ENCODE measurements around the gene DYTN. TPM values are rescaled to one million over a fixed set of nuclear protein-coding genes. Genes with fewer than 3 reads are reported as not detected.

The DYTN gene, protein sequence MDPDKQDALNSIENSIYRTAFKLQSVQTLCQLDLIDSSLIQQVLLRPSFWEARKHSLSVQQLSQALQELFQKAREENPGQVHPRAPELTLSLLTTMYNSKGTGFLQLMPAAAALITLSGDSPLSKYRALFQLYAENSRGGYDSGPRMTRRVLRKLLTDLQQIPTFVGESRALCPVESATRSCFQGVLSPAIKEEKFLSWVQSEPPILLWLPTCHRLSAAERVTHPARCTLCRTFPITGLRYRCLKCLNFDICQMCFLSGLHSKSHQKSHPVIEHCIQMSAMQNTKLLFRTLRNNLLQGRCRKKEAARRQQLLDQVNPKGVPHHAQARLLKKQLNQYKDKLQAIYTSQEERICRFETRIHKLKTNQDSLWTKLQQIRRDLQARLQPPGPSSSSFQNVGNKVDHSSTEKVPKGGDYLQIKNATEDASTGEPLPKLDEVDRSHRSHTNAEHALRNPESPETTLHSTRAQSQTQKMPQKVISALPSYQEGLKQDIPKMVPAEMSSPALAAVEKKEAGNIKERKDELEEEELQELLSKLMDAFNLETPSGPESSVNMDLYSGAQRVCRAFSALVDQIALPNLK
- total RNA-seq = not detected

DNA sequence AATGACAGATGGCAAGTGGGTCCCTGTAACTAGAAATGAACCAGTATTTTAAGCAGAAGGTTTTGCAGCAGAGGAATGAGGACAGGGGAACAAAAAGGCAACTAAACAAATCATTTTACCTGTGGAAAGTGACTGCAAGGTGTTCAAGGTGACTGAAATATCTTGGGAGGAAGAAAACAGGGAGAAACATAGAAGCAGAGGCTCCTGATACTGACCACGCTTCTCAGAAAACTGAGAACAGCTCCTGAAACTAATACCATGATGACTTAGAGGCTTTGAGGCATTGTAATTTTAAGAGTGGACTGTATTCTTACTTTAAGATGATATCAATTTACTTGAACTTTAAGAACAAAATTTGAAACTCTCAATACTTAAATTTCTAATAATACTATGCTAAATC is at the start of gene DYTN:
Gene DYTN, minus strand, starts transcription at position 101 of the 400 bp plus-strand sequence. CDS start 117 bp downstream, outside the sequence.
- Histone ChIP-seq H3K27ac (ENCODE audit: low read depth, low read length) (no peak within 1 kb of the TSS), H3K9ac (ENCODE audit: low read depth in 1 of 3, low read length in 3 of 3) (no peak within 1 kb of the TSS), H3K36me3 (ENCODE audit: control insufficient read depth in 3 of 3, insufficient read depth in 3 of 3, low read length in 3 of 3) (no peaks in the 10 kb centered on the region), H3K27me3 (ENCODE audit: control insufficient read depth in 3 of 3, insufficient read depth in 3 of 3, low read length in 3 of 3) (no peaks in the 10 kb centered on the region), H3K9me3 (ENCODE audit: control insufficient read depth in 3 of 3, low read length in 3 of 3) (no peaks in the 10 kb centered on the region), H3K4me1 (ENCODE audit: control insufficient read depth in 3 of 3, insufficient read depth in 3 of 3, low read length in 3 of 3) (no peaks in the 10 kb centered on the region), H3K4me3 (ENCODE audit: low read length in 3 of 3) (no peak within 1 kb of the TSS)

DNA sequence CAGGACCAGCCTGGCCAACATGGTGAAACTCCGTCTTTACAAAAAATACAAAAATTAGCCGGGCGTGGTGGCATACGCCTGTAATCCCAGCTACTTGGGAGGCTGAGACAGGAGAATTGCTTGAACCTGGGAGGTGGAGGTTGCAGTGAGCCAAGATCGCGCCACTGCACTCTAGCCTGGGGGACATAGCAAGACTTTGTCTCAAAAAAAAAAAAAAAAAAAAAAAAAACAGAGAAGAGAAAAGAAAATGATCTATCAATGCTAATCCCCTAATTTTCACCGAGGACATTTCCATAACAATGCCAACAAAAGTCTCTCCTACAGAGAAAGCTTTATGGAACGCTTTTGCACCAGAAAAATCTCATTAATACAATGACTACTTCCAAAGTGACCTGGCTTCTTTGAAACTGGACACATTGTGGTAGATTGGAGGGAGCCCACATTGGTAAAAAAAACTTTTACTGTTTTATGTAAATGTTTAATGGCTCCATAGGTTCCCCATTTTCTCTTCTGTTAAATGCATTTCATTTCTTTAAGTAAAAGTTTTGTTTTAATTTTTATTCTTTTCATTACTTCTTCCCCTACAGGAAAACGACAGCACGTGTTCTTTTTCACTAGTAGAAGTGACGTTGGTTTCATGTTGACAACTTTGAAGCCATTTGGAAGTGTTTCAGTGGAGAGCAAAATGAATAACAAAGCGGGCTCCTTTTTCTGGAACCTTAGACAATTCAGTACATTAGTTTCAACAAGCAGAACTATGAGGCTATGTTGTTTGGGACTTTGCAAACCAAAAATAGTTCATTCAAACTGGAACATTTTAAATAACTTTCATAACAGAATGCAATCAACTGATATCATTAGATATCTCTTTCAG is 48.1 kb upstream of the DYTN start:
- Histone ChIP-seq H3K9ac (ENCODE audit: low read depth in 1 of 3, low read length in 3 of 3) (peak overlapping the region; percentile 91 to 94 (median 93)), H3K36me3 (ENCODE audit: control insufficient read depth in 3 of 3, insufficient read depth in 3 of 3, low read length in 3 of 3) (peaks cover 0 to 19% (median 15%) of the 10 kb centered on the region in 3 donors), H3K27me3 (ENCODE audit: control insufficient read depth in 3 of 3, insufficient read depth in 3 of 3, low read length in 3 of 3) (no peaks in the 10 kb centered on the region), H3K9me3 (ENCODE audit: control insufficient read depth in 3 of 3, low read length in 3 of 3) (no peaks in the 10 kb centered on the region), H3K4me1 (ENCODE audit: control insufficient read depth in 3 of 3, insufficient read depth in 3 of 3, low read length in 3 of 3) (peaks cover 13 to 22% (median 16%) of the 10 kb centered on the region in 3 donors), H3K27ac (ENCODE audit: low read depth, low read length) (peak overlapping the region; percentile 93), H3K4me3 (ENCODE audit: low read length in 3 of 3) (peak overlapping the region; percentile 76 to 99 (median 96))

DNA sequence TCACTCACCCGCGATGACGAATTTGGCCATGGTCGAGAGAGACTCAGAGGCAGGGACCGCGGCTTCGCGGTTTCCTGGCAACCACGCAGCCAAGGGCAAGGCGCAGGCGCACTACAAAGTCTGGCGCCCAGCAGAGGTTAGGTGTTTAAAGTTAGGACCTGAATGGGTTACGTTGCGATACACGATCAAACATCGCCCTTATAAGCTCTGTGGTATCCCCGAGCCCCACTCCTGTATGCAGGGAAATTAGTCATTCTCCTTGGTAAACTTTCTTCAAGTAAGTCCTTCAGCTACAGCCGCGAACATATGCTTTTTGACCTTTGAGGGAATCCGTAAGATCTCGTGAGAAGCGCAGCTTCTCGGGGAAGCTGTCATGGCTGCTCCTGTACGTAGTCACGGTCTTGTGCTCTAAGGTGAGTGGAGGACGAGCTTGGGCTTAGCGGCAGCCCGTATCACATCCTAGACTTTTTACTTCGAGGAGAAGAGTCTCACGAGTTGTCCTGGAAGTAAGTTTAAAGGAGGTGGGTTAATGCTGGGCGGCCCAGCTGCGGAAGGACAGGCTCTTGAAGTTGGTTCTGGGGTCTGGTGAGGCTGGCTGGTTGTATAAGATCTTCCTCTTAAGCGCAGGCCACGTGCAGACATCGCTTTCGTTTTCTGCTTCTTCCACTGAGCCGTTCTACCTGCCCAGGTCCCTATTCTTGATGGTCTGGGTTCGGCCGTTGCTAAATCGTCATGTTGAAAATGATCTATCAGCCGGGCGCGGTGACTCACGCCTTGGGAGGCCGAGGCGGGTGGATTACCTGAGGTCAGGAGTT is 47.3 kb upstream of the DYTN start, which contains the start of the genes FASTKD2 and MDH1B:
Gene FASTKD2, plus strand, starts transcription at position 365 of the 815 bp plus-strand sequence. CDS start 1,088 bp downstream, outside the sequence.
Gene MDH1B, minus strand, starts transcription at position 87 of the 815 bp plus-strand sequence. Its CDS starts 57 bp downstream, at position 30.
- Histone ChIP-seq H3K9me3 (ENCODE audit: control insufficient read depth in 3 of 3, low read length in 3 of 3) (no peaks in the 10 kb centered on the region), H3K27me3 (ENCODE audit: control insufficient read depth in 3 of 3, insufficient read depth in 3 of 3, low read length in 3 of 3) (no peaks in the 10 kb centered on the region), H3K27ac (ENCODE audit: low read depth, low read length) (peak within 1 kb of the TSS; percentile 93), H3K36me3 (ENCODE audit: control insufficient read depth in 3 of 3, insufficient read depth in 3 of 3, low read length in 3 of 3) (peaks cover 0 to 16% (median 15%) of the 10 kb centered on the region in 3 donors), H3K4me1 (ENCODE audit: control insufficient read depth in 3 of 3, insufficient read depth in 3 of 3, low read length in 3 of 3) (peaks cover 13 to 22% (median 16%) of the 10 kb centered on the region in 3 donors), H3K9ac (ENCODE audit: low read depth in 1 of 3, low read length in 3 of 3) (peak within 1 kb of the TSS; percentile 91 to 94 (median 93)), H3K4me3 (ENCODE audit: low read length in 3 of 3) (peak within 1 kb of the TSS; percentile 76 to 99 (median 96))

DNA sequence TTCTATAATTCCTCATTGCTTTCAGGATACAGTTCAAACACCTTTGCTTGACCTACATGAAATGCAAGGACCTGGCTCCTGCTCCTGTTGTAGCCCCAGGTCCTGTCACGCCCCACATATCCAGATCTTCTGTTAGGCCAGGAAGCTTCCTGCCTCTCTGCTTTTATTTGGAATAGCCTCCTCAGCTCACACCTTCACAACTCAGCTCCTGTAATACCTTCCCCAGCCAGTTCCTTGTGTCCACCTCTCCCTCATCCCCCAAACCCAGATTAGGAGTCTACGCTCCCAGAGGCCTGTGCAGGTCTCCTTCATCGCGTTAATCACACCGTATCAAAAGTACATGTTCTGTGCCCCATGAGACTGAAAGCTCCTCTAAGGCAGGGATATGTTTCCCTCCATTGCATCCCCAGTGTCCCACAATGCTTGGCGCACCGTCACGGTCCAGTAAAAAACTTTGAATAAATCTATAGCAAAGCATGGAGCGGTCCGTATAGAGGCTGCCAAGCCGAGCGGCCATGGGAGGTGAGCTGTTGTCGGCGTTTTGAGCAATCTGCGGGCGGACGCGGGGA is 46.6 kb upstream of the DYTN start:
- Histone ChIP-seq H3K4me1 (ENCODE audit: control insufficient read depth in 3 of 3, insufficient read depth in 3 of 3, low read length in 3 of 3) (peaks cover 13 to 22% (median 16%) of the 10 kb centered on the region in 3 donors), H3K36me3 (ENCODE audit: control insufficient read depth in 3 of 3, insufficient read depth in 3 of 3, low read length in 3 of 3) (peaks cover 0 to 16% (median 10%) of the 10 kb centered on the region in 3 donors), H3K27me3 (ENCODE audit: control insufficient read depth in 3 of 3, insufficient read depth in 3 of 3, low read length in 3 of 3) (no peaks in the 10 kb centered on the region), H3K4me3 (ENCODE audit: low read length in 3 of 3) (peak overlapping the region; percentile 76 to 99 (median 96)), H3K9ac (ENCODE audit: low read depth in 1 of 3, low read length in 3 of 3) (peak overlapping the region; percentile 91 to 94 (median 93)), H3K9me3 (ENCODE audit: control insufficient read depth in 3 of 3, low read length in 3 of 3) (no peaks in the 10 kb centered on the region), H3K27ac (ENCODE audit: low read depth, low read length) (peak overlapping the region; percentile 93)

DNA sequence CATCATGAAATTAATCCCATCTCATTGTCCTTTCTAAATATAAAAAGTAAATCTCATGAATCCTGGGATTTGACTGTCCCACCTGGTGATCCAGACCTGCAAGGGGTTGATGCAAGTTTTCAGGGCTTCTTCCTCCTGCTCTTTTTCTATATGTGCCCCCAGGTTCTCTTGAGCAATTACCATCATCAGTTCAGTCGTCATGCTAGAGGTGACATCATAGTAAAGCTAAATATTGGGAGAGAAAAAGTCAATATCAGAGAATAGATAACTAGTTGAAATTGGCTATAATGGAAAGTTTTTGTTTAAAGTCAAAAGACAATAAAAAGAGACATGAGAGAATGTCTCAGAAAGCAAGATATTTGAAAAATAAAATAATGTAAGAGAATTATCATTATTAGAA is 38.6 kb upstream of the DYTN start:
- H3K4me3 ChIP-seq (ENCODE audit: low read length in 3 of 3) = no peak overlapping the region
- H3K27me3 ChIP-seq (ENCODE audit: control insufficient read depth in 3 of 3, insufficient read depth in 3 of 3, low read length in 3 of 3) = no peaks in the 10 kb centered on the region
- H3K4me1 ChIP-seq (ENCODE audit: control insufficient read depth in 3 of 3, insufficient read depth in 3 of 3, low read length in 3 of 3) = no peaks in the 10 kb centered on the region
- H3K36me3 ChIP-seq (ENCODE audit: control insufficient read depth in 3 of 3, insufficient read depth in 3 of 3, low read length in 3 of 3) = no peaks in the 10 kb centered on the region
- H3K9me3 ChIP-seq (ENCODE audit: control insufficient read depth in 3 of 3, low read length in 3 of 3) = no peaks in the 10 kb centered on the region
- no peak overlapping the region for H3K27ac ChIP-seq (ENCODE audit: low read depth, low read length)
- no peak overlapping the region for H3K9ac ChIP-seq (ENCODE audit: low read depth in 1 of 3, low read length in 3 of 3)

DNA sequence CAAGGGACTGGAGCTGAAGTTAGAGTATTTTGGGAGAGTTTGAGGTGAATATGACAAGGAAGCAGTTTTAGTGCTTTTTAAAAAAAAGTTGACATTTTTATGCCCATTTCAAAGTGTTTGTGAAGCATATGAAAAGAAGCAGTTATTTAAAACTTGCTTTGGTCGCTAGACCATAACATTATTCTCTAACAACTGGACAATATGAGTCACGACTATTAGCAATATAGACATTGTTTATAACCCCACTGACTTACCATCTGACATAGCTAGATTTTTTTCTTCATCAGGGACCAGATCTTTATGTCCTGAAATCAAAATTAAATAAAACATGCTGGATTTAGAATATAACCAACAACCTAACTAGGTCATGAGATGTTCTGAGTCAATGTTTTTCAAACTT is 22.6 kb upstream of the DYTN start:
- Histone ChIP-seq H3K9ac (ENCODE audit: low read depth in 1 of 3, low read length in 3 of 3) (no peak overlapping the region), H3K4me3 (ENCODE audit: low read length in 3 of 3) (no peak overlapping the region), H3K36me3 (ENCODE audit: control insufficient read depth in 3 of 3, insufficient read depth in 3 of 3, low read length in 3 of 3) (no peaks in the 10 kb centered on the region), H3K27ac (ENCODE audit: low read depth, low read length) (no peak overlapping the region), H3K4me1 (ENCODE audit: control insufficient read depth in 3 of 3, insufficient read depth in 3 of 3, low read length in 3 of 3) (no peaks in the 10 kb centered on the region), H3K27me3 (ENCODE audit: control insufficient read depth in 3 of 3, insufficient read depth in 3 of 3, low read length in 3 of 3) (no peaks in the 10 kb centered on the region), H3K9me3 (ENCODE audit: control insufficient read depth in 3 of 3, low read length in 3 of 3) (no peaks in the 10 kb centered on the region)

DNA sequence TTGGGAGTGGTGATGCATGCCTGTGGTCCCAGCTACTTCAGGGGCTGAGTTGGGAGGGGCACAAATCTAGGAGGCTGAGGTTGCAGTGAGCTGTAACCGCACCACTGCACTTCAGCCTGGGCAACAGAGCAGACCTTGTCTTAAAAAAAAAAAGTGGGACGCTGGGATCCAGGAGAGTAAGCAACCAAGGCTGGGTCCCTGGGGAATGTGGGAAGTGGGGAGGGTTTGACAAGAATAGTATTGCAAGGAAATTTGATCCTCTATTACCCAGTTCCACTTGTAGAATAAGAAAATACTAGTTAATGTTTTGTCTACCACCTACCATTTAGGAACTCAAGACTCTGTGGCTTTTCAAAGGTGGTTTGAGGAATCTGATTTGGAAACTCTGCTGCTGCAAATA is 21.1 kb upstream of the DYTN start:
- H3K9ac ChIP-seq (ENCODE audit: low read depth in 1 of 3, low read length in 3 of 3) = no peak overlapping the region
- H3K4me1 ChIP-seq (ENCODE audit: control insufficient read depth in 3 of 3, insufficient read depth in 3 of 3, low read length in 3 of 3) = no peaks in the 10 kb centered on the region
- no peak overlapping the region for H3K4me3 ChIP-seq (ENCODE audit: low read length in 3 of 3)
- H3K27me3 ChIP-seq (ENCODE audit: control insufficient read depth in 3 of 3, insufficient read depth in 3 of 3, low read length in 3 of 3) = no peaks in the 10 kb centered on the region
- no peaks in the 10 kb centered on the region for H3K9me3 ChIP-seq (ENCODE audit: control insufficient read depth in 3 of 3, low read length in 3 of 3)
- H3K36me3 ChIP-seq (ENCODE audit: control insufficient read depth in 3 of 3, insufficient read depth in 3 of 3, low read length in 3 of 3) = no peaks in the 10 kb centered on the region
- no peak overlapping the region for H3K27ac ChIP-seq (ENCODE audit: low read depth, low read length)

DNA sequence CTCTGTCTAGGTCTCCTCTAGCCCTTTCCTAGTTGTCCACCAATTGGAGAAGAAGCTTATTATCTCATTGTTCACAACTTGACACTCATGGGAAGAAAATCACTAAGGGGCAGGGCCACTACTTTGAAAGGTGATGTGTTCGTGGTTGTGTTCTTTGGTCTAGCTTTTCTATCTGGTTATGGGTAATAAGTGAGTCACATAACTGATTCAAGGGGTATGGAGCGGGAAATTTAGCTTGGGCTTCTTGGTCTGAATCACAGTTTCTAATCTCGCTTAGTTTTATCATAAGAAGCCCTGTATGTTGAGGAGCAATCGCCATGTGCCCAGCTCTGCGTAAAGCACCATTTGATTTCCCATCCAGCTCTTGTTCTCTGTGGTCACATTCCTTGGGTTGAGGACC is 18.7 kb upstream of the DYTN start:
- no peak overlapping the region for H3K27ac ChIP-seq (ENCODE audit: low read depth, low read length)
- no peaks in the 10 kb centered on the region for H3K27me3 ChIP-seq (ENCODE audit: control insufficient read depth in 3 of 3, insufficient read depth in 3 of 3, low read length in 3 of 3)
- no peak overlapping the region for H3K9ac ChIP-seq (ENCODE audit: low read depth in 1 of 3, low read length in 3 of 3)
- H3K4me3 ChIP-seq (ENCODE audit: low read length in 3 of 3) = no peak overlapping the region
- H3K9me3 ChIP-seq (ENCODE audit: control insufficient read depth in 3 of 3, low read length in 3 of 3) = no peaks in the 10 kb centered on the region
- H3K36me3 ChIP-seq (ENCODE audit: control insufficient read depth in 3 of 3, insufficient read depth in 3 of 3, low read length in 3 of 3) = no peaks in the 10 kb centered on the region
- no peaks in the 10 kb centered on the region for H3K4me1 ChIP-seq (ENCODE audit: control insufficient read depth in 3 of 3, insufficient read depth in 3 of 3, low read length in 3 of 3)

DNA sequence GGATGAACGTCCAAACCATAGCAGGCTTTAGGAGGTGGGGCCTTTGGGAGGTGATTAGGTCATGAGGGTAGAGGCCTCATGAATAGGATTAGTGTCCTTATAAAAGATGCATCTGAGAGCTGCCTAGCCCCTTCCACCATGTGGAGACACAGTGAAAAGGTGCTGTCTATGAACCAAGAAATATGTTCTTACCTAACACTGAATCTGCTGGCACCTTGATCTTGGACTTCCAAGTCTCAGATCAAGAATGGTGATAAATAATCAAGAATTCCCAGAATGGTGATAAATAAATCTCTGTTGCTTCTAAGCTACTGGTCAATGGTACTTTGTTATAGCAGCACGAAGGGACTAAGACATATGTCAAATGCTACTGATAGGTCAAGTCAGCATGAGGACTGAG is 15.1 kb upstream of the DYTN start:
- Histone ChIP-seq H3K27me3 (ENCODE audit: control insufficient read depth in 3 of 3, insufficient read depth in 3 of 3, low read length in 3 of 3) (peaks cover 0 to 2% (median 0%) of the 10 kb centered on the region in 3 donors), H3K9ac (ENCODE audit: low read depth in 1 of 3, low read length in 3 of 3) (no peak overlapping the region), H3K9me3 (ENCODE audit: control insufficient read depth in 3 of 3, low read length in 3 of 3) (no peaks in the 10 kb centered on the region), H3K4me1 (ENCODE audit: control insufficient read depth in 3 of 3, insufficient read depth in 3 of 3, low read length in 3 of 3) (no peaks in the 10 kb centered on the region), H3K4me3 (ENCODE audit: low read length in 3 of 3) (no peak overlapping the region), H3K36me3 (ENCODE audit: control insufficient read depth in 3 of 3, insufficient read depth in 3 of 3, low read length in 3 of 3) (no peaks in the 10 kb centered on the region), H3K27ac (ENCODE audit: low read depth, low read length) (no peak overlapping the region)

Data from skeletal muscle tissue (tissue), 4 donors.